ENCODE results near the gene AAK1.

The AAK1 gene

GRCh38 chr2:69547984-69548715 is 95.4 kb downstream of the AAK1 start:
- no peak overlapping the region for H3K4me3 ChIP-seq (ENCODE audit: low read depth, low read length)
- TF ChIP-seq CTCF (IDR thresholded peaks at IDR 0.05; ENCODE audit: borderline replicate concordance, insufficient read depth, low read depth, low read length) = no peak

- no peak for TF ChIP-seq CTCF (IDR thresholded peaks at IDR 0.05; ENCODE audit: borderline replicate concordance, insufficient read depth, low read depth, low read length)
- H3K4me3 ChIP-seq (ENCODE audit: low read depth, low read length) = no peak overlapping the region
Measured at GRCh38 chr2:69546646-69547045, 96.9 kb downstream of the AAK1 start.

GRCh38 chr2:69545477-69545932 is 98.0 kb downstream of the AAK1 start:
- H3K4me3 ChIP-seq (ENCODE audit: low read depth, low read length) = no peak overlapping the region
- TF ChIP-seq CTCF (IDR thresholded peaks at IDR 0.05; ENCODE audit: borderline replicate concordance, insufficient read depth, low read depth, low read length) = no peak

GRCh38 chr2:69544951-69545350 is 98.6 kb downstream of the AAK1 start:
- no peak for TF ChIP-seq CTCF (IDR thresholded peaks at IDR 0.05; ENCODE audit: borderline replicate concordance, insufficient read depth, low read depth, low read length)

GRCh38 chr2:69539549-69539908 is 104.0 kb downstream of the AAK1 start:
- H3K4me3 ChIP-seq (ENCODE audit: low read depth, low read length) = no peak overlapping the region
- no peak for TF ChIP-seq CTCF (IDR thresholded peaks at IDR 0.05; ENCODE audit: borderline replicate concordance, insufficient read depth, low read depth, low read length)

More at GRCh38 chr2:69544951-69545350, 98.6 kb downstream of the AAK1 start:
- no peak overlapping the region for H3K4me3 ChIP-seq (ENCODE audit: low read depth, low read length)

GRCh38 chr2:69538872-69539548 is 104.5 kb downstream of the AAK1 start:
- no peak for TF ChIP-seq CTCF (IDR thresholded peaks at IDR 0.05; ENCODE audit: borderline replicate concordance, insufficient read depth, low read depth, low read length)
- no peak overlapping the region for H3K4me3 ChIP-seq (ENCODE audit: low read depth, low read length)

- no peak for TF ChIP-seq CTCF (IDR thresholded peaks at IDR 0.05; ENCODE audit: borderline replicate concordance, insufficient read depth, low read depth, low read length)
- H3K4me3 ChIP-seq (ENCODE audit: low read depth, low read length) = no peak overlapping the region
Measured at GRCh38 chr2:69538249-69538648, 105.3 kb downstream of the AAK1 start.

Data from GM12875 (cell line).